ENCODE measurements around the gene TCF7L1.
A peak's percentile ranks its signal among the peaks of the same experiment; 100 is the strongest.

Gene TCF7L1

GRCh38 chr2:85180322-85181133 is 47.3 kb downstream of the TCF7L1 start:
- ATAC-seq, result no peak
- TF ChIP-seq TSHZ2 (CRISPR knock-in tag; IDR thresholded peaks at IDR 0.05), result no peak
- no peak for TF ChIP-seq ZFP3 (CRISPR knock-in tag; IDR thresholded peaks at IDR 0.05)
- TF ChIP-seq CREB5 (CRISPR knock-in tag; IDR thresholded peaks at IDR 0.05; ENCODE audit: low read depth), result no peak
- no peak for TF ChIP-seq ZNF565 (CRISPR knock-in tag; conservative IDR thresholded peaks at IDR 0.05; ENCODE audit: low read depth)
- TF ChIP-seq ZFP30 (CRISPR knock-in tag; IDR thresholded peaks at IDR 0.05), result no peak
- TF ChIP-seq ZNF8 (CRISPR knock-in tag; IDR thresholded peaks at IDR 0.05), result no peak
- TF ChIP-seq, protein P1, sequence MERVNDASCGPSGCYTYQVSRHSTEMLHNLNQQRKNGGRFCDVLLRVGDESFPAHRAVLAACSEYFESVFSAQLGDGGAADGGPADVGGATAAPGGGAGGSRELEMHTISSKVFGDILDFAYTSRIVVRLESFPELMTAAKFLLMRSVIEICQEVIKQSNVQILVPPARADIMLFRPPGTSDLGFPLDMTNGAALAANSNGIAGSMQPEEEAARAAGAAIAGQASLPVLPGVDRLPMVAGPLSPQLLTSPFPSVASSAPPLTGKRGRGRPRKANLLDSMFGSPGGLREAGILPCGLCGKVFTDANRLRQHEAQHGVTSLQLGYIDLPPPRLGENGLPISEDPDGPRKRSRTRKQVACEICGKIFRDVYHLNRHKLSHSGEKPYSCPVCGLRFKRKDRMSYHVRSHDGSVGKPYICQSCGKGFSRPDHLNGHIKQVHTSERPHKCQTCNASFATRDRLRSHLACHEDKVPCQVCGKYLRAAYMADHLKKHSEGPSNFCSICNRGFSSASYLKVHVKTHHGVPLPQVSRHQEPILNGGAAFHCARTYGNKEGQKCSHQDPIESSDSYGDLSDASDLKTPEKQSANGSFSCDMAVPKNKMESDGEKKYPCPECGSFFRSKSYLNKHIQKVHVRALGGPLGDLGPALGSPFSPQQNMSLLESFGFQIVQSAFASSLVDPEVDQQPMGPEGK (CRISPR knock-in tag; IDR thresholded peaks at IDR 0.05; ENCODE audit: borderline replicate concordance), result no peak
- no peak for TF ChIP-seq ISL1 (CRISPR knock-in tag; IDR thresholded peaks at IDR 0.05)
- no peak for TF ChIP-seq ZNF70 (CRISPR knock-in tag; IDR thresholded peaks at IDR 0.05)

- ATAC-seq, result peak; percentile 52; the same call in 2 of the 3 replicates
- TF ChIP-seq ZNF8 (CRISPR knock-in tag; IDR thresholded peaks at IDR 0.05), result no peak
- no peak for TF ChIP-seq ZNF70 (CRISPR knock-in tag; IDR thresholded peaks at IDR 0.05)
- TF ChIP-seq ZFP3 (CRISPR knock-in tag; IDR thresholded peaks at IDR 0.05), result no peak
- no peak for TF ChIP-seq CSDC2 (CRISPR knock-in tag; IDR thresholded peaks at IDR 0.05)
- no peak for TF ChIP-seq CREB5 (CRISPR knock-in tag; IDR thresholded peaks at IDR 0.05; ENCODE audit: low read depth)
- TF ChIP-seq RARB (CRISPR knock-in tag; IDR thresholded peaks at IDR 0.05), result no peak
- TF ChIP-seq GLIS3 (CRISPR knock-in tag; IDR thresholded peaks at IDR 0.05), result no peak
- no peak for TF ChIP-seq ISL1 (CRISPR knock-in tag; IDR thresholded peaks at IDR 0.05)
- TF ChIP-seq TOX (CRISPR knock-in tag; IDR thresholded peaks at IDR 0.05; ENCODE audit: borderline replicate concordance), result no peak
These were observed 48.0 kb downstream of the TCF7L1 start for GRCh38 chr2:85181134-85181631.

GRCh38 chr2:85181844-85182456 is 48.8 kb downstream of the TCF7L1 start:
- TF ChIP-seq SNAI2 (CRISPR knock-in tag; IDR thresholded peaks at IDR 0.05) (no peak), ESRRG (CRISPR knock-in tag; IDR thresholded peaks at IDR 0.05) (no peak), ZNF8 (CRISPR knock-in tag; IDR thresholded peaks at IDR 0.05) (no peak), ISL1 (CRISPR knock-in tag; IDR thresholded peaks at IDR 0.05) (no peak), BACH2 (CRISPR knock-in tag; IDR thresholded peaks at IDR 0.05; ENCODE audit: borderline replicate concordance) (no peak), GLIS3 (CRISPR knock-in tag; IDR thresholded peaks at IDR 0.05) (no peak), OSR1 (CRISPR knock-in tag; IDR thresholded peaks at IDR 0.05) (no peak), ZC3H10 (CRISPR knock-in tag; IDR thresholded peaks at IDR 0.05) (no peak)
- TF ChIP-seq, protein P1 (CRISPR knock-in tag; IDR thresholded peaks at IDR 0.05; ENCODE audit: borderline replicate concordance), result no peak
- no peak for ATAC-seq

Data from SK-N-SH treated with all-trans-retinoic acid at 6 μM for 48 hours (cell line).